Loucy (cell line): ENCODE measurements around the gene ANKRD13C.
A peak's percentile ranks its signal among the peaks of the same experiment; 100 is the strongest.

Experiments
- H2AFZ ChIP-seq: fragments of 200-600 bp; sonication (generic); 2 replicates; pipeline ENCODE4 v1.6.0; 2016; ENCODE audit warnings: antibody characterized with exemption, mild to moderate bottlenecking, low read length, moderate library complexity
- H3F3A ChIP-seq: fragments of 200-600 bp; 2 replicates; pipeline ENCODE4 v1.6.0; 2016; ENCODE audit warnings: antibody characterized with exemption, low read depth, mild to moderate bottlenecking
- H3K27me3 ChIP-seq: fragments of 200-600 bp; sonication (generic); 2 replicates; pipeline ENCODE4 v1.6.1; 2014; ENCODE audit warnings: low read length, mild to moderate bottlenecking; ENCODE audit not compliant: insufficient read depth, poor library complexity, severe bottlenecking
- H3K36me3 ChIP-seq: fragments of 200-600 bp; sonication (generic); 2 replicates; pipeline ENCODE4 v1.6.1; 2016; ENCODE audit warnings: low read length; ENCODE audit not compliant: insufficient read depth
- H3K4me1 ChIP-seq: fragments of 200-600 bp; sonication (generic); 2 replicates; pipeline ENCODE4 v1.5.1; 2014; ENCODE audit warnings: low read length, mild to moderate bottlenecking; ENCODE audit not compliant: insufficient read depth, poor library complexity, severe bottlenecking
- H3K4me2 ChIP-seq: fragments of 200-600 bp; sonication (generic); 2 replicates; pipeline ENCODE4 v1.6.0; 2014; ENCODE audit warnings: antibody characterized with exemption, low read length, low read depth, mild to moderate bottlenecking; ENCODE audit not compliant: poor library complexity, severe bottlenecking
- H3K4me3 ChIP-seq: fragments of 200-600 bp; sonication (generic); 2 replicates; pipeline ENCODE4 v1.5.1; 2014; ENCODE audit warnings: low read length, mild to moderate bottlenecking, mixed read lengths; ENCODE audit not compliant: poor library complexity, severe bottlenecking
- H3K79me2 ChIP-seq: fragments of 200-600 bp; sonication (generic); 2 replicates; pipeline ENCODE4 v1.6.1; 2014; ENCODE audit warnings: low read length; ENCODE audit not compliant: insufficient read depth
- H3K9ac ChIP-seq: fragments of 200-600 bp; sonication (generic); 2 replicates; pipeline ENCODE4 v1.6.0; 2014; ENCODE audit warnings: mild to moderate bottlenecking, low read depth, low read length, moderate library complexity; ENCODE audit not compliant: poor library complexity, severe bottlenecking
- H3K9me2 ChIP-seq: fragments of 200-600 bp; sonication (generic); replicated peaks from 2 replicates; pipeline ENCODE4 v1.6.1; 2016; ENCODE audit warnings: low read depth, low read length, mixed read lengths
- H3K9me3 ChIP-seq: fragments of 200-600 bp; sonication (generic); 2 replicates; pipeline ENCODE4 v1.6.1; 2014; ENCODE audit warnings: mild to moderate bottlenecking, antibody characterized with exemption, low read length, low read depth; ENCODE audit not compliant: insufficient read depth
- H4K20me1 ChIP-seq: fragments of 200-600 bp; sonication (generic); 2 replicates; pipeline ENCODE4 v1.6.0; 2014; ENCODE audit warnings: antibody characterized with exemption, low read length, mild to moderate bottlenecking; ENCODE audit not compliant: insufficient read depth, poor library complexity, severe bottlenecking
- EZH2phosphoT487 ChIP-seq: fragments of 200-600 bp; IDR thresholded peaks from 2 replicates; pipeline ENCODE4 v1.6.1; 2018; ENCODE audit warnings: antibody characterized with exemption, mild to moderate bottlenecking, moderate library complexity, borderline replicate concordance
- TF ChIP-seq, protein P1 (sequence below): fragments of 200-600 bp; sonication (generic); conservative IDR thresholded peaks from 2 replicates; pipeline ENCODE4 v1.5.1; 2014; ENCODE audit warnings: mild to moderate bottlenecking, antibody characterized with exemption, low read length

Gene ANKRD13C, protein sequence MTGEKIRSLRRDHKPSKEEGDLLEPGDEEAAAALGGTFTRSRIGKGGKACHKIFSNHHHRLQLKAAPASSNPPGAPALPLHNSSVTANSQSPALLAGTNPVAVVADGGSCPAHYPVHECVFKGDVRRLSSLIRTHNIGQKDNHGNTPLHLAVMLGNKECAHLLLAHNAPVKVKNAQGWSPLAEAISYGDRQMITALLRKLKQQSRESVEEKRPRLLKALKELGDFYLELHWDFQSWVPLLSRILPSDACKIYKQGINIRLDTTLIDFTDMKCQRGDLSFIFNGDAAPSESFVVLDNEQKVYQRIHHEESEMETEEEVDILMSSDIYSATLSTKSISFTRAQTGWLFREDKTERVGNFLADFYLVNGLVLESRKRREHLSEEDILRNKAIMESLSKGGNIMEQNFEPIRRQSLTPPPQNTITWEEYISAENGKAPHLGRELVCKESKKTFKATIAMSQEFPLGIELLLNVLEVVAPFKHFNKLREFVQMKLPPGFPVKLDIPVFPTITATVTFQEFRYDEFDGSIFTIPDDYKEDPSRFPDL

DNA sequence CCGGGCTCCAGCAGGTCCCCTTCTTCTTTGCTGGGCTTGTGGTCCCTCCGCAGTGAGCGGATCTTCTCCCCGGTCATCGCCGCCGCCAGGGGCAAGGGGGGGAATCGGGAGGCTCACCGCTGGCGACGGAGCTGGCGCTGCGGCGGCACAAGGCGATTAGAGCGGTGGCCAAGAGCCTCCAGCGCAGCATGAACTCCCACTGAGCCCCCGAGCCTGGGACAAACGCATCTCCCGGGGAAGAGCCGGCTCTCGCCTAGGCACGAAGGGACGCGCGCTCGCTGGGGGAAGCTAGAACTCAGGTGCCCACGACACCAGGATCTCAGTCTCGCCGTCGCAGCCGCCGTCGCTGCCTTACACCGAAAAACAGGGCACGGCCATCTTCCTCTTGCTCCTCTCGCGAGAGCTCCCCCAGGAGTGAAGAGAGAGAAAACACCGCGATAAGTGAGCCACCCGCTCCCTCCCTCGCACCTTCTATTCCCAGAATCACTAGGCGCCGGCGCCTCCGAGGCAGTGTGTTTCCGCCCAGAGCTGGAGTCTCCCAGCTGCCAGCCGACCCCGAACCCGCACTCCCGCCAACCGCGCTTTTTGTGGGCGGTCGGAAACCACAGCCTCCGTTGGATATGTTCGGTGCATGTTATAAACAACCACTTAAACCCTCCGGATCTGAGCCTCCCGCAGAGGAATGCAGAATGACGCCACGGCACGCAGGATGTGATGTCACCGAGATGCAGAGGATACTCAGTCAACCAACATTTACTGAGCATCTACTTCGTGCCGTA, at the start of gene ANKRD13C:
TSS of gene ANKRD13C (minus strand) at position 391 of the 779 bp plus-strand sequence. CDS start at position 77, 314 bp downstream.
- peaks cover 79% of the 10 kb centered on the region for H3K79me2 ChIP-seq
- peak within 1 kb of the TSS; percentile 82 for H3K4me3 ChIP-seq
- H3K9ac ChIP-seq = peak within 1 kb of the TSS; percentile 86
- H2AFZ ChIP-seq = peak within 1 kb of the TSS; percentile 73
- H3K4me2 ChIP-seq = peak within 1 kb of the TSS; percentile 71
- no peaks in the 10 kb centered on the region for H3K27me3 ChIP-seq
- H4K20me1 ChIP-seq = peaks cover 30% of the 10 kb centered on the region
- no peaks in the 10 kb centered on the region for H3K9me2 ChIP-seq
- H3F3A ChIP-seq = no peaks in the 10 kb centered on the region
- H3K4me1 ChIP-seq = peaks cover 39% of the 10 kb centered on the region
- no peaks in the 10 kb centered on the region for H3K36me3 ChIP-seq
- TF ChIP-seq EZH2phosphoT487 = no peak
- TF ChIP-seq, protein P1, sequence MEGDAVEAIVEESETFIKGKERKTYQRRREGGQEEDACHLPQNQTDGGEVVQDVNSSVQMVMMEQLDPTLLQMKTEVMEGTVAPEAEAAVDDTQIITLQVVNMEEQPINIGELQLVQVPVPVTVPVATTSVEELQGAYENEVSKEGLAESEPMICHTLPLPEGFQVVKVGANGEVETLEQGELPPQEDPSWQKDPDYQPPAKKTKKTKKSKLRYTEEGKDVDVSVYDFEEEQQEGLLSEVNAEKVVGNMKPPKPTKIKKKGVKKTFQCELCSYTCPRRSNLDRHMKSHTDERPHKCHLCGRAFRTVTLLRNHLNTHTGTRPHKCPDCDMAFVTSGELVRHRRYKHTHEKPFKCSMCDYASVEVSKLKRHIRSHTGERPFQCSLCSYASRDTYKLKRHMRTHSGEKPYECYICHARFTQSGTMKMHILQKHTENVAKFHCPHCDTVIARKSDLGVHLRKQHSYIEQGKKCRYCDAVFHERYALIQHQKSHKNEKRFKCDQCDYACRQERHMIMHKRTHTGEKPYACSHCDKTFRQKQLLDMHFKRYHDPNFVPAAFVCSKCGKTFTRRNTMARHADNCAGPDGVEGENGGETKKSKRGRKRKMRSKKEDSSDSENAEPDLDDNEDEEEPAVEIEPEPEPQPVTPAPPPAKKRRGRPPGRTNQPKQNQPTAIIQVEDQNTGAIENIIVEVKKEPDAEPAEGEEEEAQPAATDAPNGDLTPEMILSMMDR = 0 out of 2 replicates have a peak, but pooled peaks have one; percentile 20
- no peaks in the 10 kb centered on the region for H3K9me3 ChIP-seq

DNA sequence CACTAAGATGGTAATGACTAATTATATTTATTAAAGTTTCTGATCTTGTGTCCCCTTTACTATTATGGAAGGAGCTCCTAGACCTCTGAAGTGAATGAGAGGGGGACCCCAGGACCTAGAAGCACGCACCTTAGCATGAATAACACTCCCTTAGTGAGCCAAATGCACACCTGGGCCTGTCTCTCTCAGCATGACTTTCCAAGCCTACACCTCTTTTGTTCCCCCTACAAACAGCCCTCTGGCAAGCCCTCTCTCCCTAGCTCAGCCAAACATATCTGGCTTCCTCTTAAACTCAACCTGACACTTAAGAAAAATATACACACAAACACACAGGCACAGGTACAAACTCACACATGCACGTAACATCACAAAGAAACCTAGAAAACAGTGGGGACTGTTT, 49.2 kb upstream of the ANKRD13C start:
- TF ChIP-seq, protein P1 = no peak
- TF ChIP-seq EZH2phosphoT487 = no peak
- no peaks in the 10 kb centered on the region for H3K27me3 ChIP-seq
- H3K79me2 ChIP-seq = no peaks in the 10 kb centered on the region
- H4K20me1 ChIP-seq = no peaks in the 10 kb centered on the region
- no peak overlapping the region for H3K4me2 ChIP-seq
- H3K9ac ChIP-seq = no peak overlapping the region
- no peaks in the 10 kb centered on the region for H3K36me3 ChIP-seq
- H3K9me3 ChIP-seq = no peaks in the 10 kb centered on the region
- no peaks in the 10 kb centered on the region for H3K9me2 ChIP-seq
- no peak overlapping the region for H3K4me3 ChIP-seq
- no peak overlapping the region for H2AFZ ChIP-seq
- H3F3A ChIP-seq = no peaks in the 10 kb centered on the region
- H3K4me1 ChIP-seq = no peaks in the 10 kb centered on the region

DNA sequence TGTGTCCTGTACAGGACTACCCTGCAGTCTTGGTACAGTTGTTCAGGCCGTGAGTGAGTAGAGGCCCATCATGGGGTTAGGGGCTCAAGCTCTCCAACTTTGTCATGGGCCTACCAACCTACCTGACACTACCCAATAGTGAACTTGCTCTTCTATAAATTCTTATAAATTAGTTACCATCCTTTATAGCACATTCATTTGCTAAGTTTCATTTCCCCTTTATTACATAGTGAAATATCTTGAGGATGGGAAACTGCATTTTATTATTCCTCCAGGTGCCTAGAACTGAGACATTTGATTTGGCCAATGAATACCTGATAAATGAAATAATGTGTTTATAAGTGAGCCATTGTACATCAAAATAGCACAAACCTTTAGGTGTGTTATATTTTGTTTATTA, 47.5 kb upstream of the ANKRD13C start:
- Histone ChIP-seq H3F3A (no peaks in the 10 kb centered on the region), H3K79me2 (no peaks in the 10 kb centered on the region), H3K9me2 (no peaks in the 10 kb centered on the region), H3K4me3 (no peak overlapping the region), H2AFZ (no peak overlapping the region), H3K4me2 (no peak overlapping the region), H4K20me1 (no peaks in the 10 kb centered on the region), H3K4me1 (no peaks in the 10 kb centered on the region), H3K27me3 (no peaks in the 10 kb centered on the region), H3K9ac (no peak overlapping the region), H3K9me3 (no peaks in the 10 kb centered on the region), H3K36me3 (no peaks in the 10 kb centered on the region)
- TF ChIP-seq EZH2phosphoT487 = no peak
